Mesendoderm (in vitro differentiated cells): ENCODE results near the gene PLCB1.

Source experiments
- DNase-seq: peaks from one replicate; pipeline ENCODE4 v3.0.0; 2013
- H2AK5ac ChIP-seq: 2 replicates; pipeline ENCODE4 v1.6.1; 2013; ENCODE audit warnings: low read length, inconsistent platforms
- H2BK120ac ChIP-seq: 2 replicates; pipeline ENCODE4 v1.6.1; 2013; ENCODE audit warnings: low read depth, mild to moderate bottlenecking, low read length, moderate library complexity, mixed read lengths
- H2BK15ac ChIP-seq: replicated peaks from 2 replicates; pipeline ENCODE4 v1.6.1; 2013; ENCODE audit warnings: low read depth, mild to moderate bottlenecking, moderate library complexity
- H2BK5ac ChIP-seq: 2 replicates; pipeline ENCODE4 v1.6.1; 2013; ENCODE audit warnings: low read length, inconsistent platforms
- H3K18ac ChIP-seq: 2 replicates; pipeline ENCODE4 v1.6.1; 2013; ENCODE audit warnings: mild to moderate bottlenecking, low read length, mixed read lengths
- H3K23ac ChIP-seq: one replicate; pipeline ENCODE4 v1.6.1; 2013; ENCODE audit warnings: low read length
- H3K27ac ChIP-seq: 2 replicates; pipeline ENCODE4 v1.5.1; 2013; ENCODE audit warnings: low read depth, mild to moderate bottlenecking, inconsistent platforms, low read length, moderate library complexity
- H3K27me3 ChIP-seq: 2 replicates; pipeline ENCODE4 v1.6.1; 2013; ENCODE audit warnings: low read length, control low read depth, mild to moderate bottlenecking, inconsistent platforms; ENCODE audit not compliant: insufficient read depth, poor library complexity
- H3K36me3 ChIP-seq: 2 replicates; pipeline ENCODE4 v1.6.1; 2013; ENCODE audit warnings: low read length, inconsistent platforms; ENCODE audit not compliant: control insufficient read depth, insufficient read depth
- H3K4ac ChIP-seq: one replicate; pipeline ENCODE4 v1.6.1; 2013; ENCODE audit warnings: low read depth, mild to moderate bottlenecking, low read length, moderate library complexity
- H3K4me1 ChIP-seq: 2 replicates; pipeline ENCODE4 v1.6.1; 2013; ENCODE audit warnings: low read depth, low read length, inconsistent platforms; ENCODE audit not compliant: control insufficient read depth
- H3K4me2 ChIP-seq: 2 replicates; pipeline ENCODE4 v1.6.1; 2013; ENCODE audit warnings: low read length
- H3K4me3 ChIP-seq: 2 replicates; pipeline ENCODE4 v1.5.1; 2013; ENCODE audit warnings: mild to moderate bottlenecking, low read length
- H3K56ac ChIP-seq: one replicate; pipeline ENCODE4 v1.6.1; 2013; ENCODE audit warnings: low read length
- H3K79me1 ChIP-seq: 2 replicates; pipeline ENCODE4 v1.6.1; 2013; ENCODE audit warnings: low read length, inconsistent platforms
- H3K79me2 ChIP-seq: 2 replicates; pipeline ENCODE4 v1.6.1; 2013; ENCODE audit warnings: mild to moderate bottlenecking, low read length; ENCODE audit not compliant: control insufficient read depth, insufficient read depth
- H3K9ac ChIP-seq: 2 replicates; pipeline ENCODE4 v1.6.1; 2013; ENCODE audit warnings: low read length, inconsistent platforms
- H4K5ac ChIP-seq: one replicate; pipeline ENCODE4 v1.6.1; 2013; ENCODE audit warnings: low read length
- H4K8ac ChIP-seq: one replicate; pipeline ENCODE4 v1.6.1; 2013; ENCODE audit warnings: low read depth, mild to moderate bottlenecking, control low read depth, low read length, moderate library complexity
- WGBS: extraction: QIAGEN DNeasy Blood & Tissue Kit; methylation state at CpG from one replicate; pipeline ENCODE4 v1.1.7; 2013; ENCODE audit warnings: low lambda C conversion rate, missing lambda C conversion rate; ENCODE audit not compliant: insufficient coverage; ENCODE audit errors: extremely low coverage; 5-methylcytosine and 5-hydroxymethylcytosine counted together

The PLCB1 gene

DNA sequence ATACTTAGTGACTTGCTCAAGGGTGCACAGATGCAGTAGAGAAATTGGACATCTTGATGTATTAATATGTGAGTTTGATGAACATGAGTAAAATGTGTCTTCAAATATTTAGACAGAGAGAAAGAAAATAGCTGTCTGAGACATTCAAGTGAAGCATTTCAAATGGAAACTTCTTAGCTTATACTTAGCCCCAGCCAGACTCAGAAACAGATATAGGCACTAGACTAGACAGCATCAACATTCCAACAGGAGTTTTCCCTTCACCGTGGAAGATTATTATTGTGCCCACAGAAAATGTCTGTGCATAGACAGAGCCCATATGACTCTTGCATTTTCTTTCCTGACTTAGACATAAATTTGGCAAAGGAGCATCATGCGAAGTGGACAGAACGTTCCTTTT lies 443.0 kb downstream of the PLCB1 start:
- Histone ChIP-seq H3K79me1 (no peaks in the 10 kb centered on the region), H3K9ac (no peak overlapping the region), H3K4me2 (no peak overlapping the region), H2AK5ac (no peak overlapping the region), H3K56ac (no peak overlapping the region), H4K5ac (no peak overlapping the region), H3K18ac (no peak overlapping the region), H3K27me3 (no peaks in the 10 kb centered on the region), H2BK15ac (no peak overlapping the region), H3K4ac (no peak overlapping the region), H3K36me3 (no peaks in the 10 kb centered on the region), H4K8ac (no peak overlapping the region), H2BK120ac (no peak overlapping the region), H3K4me1 (no peaks in the 10 kb centered on the region), H3K79me2 (no peaks in the 10 kb centered on the region), H3K4me3 (no peak overlapping the region), H3K27ac (no peak overlapping the region), H3K23ac (no peak overlapping the region), H2BK5ac (no peak overlapping the region)
- DNase-seq, result no peak
- no CpG with 5 or more reads among the region's 3 CpGs for WGBS

DNA sequence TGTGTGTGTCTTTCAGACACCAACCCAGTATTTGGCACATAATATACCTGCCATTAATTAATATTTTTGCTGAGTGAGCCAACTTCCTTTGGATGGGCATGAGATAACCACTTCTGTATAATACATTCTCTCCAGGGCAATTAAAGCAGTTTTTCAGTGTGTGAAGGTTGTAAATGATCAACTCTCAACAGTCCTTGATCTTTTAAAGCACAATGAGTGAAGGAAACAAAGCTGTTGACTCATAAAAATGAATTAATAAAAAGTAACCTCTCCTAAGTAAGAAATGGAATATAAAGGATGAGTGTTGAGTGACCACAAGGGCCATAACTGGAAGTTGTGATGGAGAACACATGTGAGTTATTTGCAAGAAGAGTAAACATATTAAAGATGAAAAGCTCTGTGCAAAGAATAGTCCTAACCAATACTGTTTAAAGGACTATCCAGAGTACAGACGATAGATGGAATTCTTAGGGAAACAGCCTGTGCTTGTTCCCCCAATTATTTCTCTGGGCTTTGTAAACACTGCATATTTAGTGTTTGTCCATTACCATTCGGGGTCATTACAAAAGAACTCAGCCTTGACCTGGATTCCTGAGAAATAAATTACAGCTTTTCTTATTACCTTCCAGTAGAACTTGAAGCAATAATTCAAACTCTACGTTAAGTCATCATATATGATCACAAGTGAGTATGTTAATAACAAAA lies 446.2 kb downstream of the PLCB1 start:
- H3K27me3 ChIP-seq, result no peaks in the 10 kb centered on the region
- no peak overlapping the region for H4K8ac ChIP-seq
- no peaks in the 10 kb centered on the region for H3K4me1 ChIP-seq
- H3K9ac ChIP-seq, result no peak overlapping the region
- no peak overlapping the region for H2BK5ac ChIP-seq
- H2BK15ac ChIP-seq, result no peak overlapping the region
- H2BK120ac ChIP-seq, result no peak overlapping the region
- H3K23ac ChIP-seq, result no peak overlapping the region
- no peak overlapping the region for H4K5ac ChIP-seq
- H2AK5ac ChIP-seq, result no peak overlapping the region
- H3K56ac ChIP-seq, result no peak overlapping the region
- no peaks in the 10 kb centered on the region for H3K79me2 ChIP-seq
- no peaks in the 10 kb centered on the region for H3K79me1 ChIP-seq
- H3K36me3 ChIP-seq, result no peaks in the 10 kb centered on the region
- DNase-seq, result no peak
- no CpG with 5 or more reads among the region's 3 CpGs for WGBS
- H3K27ac ChIP-seq, result no peak overlapping the region
- no peak overlapping the region for H3K4me2 ChIP-seq
- no peak overlapping the region for H3K4me3 ChIP-seq
- no peak overlapping the region for H3K18ac ChIP-seq
- H3K4ac ChIP-seq, result no peak overlapping the region

DNA sequence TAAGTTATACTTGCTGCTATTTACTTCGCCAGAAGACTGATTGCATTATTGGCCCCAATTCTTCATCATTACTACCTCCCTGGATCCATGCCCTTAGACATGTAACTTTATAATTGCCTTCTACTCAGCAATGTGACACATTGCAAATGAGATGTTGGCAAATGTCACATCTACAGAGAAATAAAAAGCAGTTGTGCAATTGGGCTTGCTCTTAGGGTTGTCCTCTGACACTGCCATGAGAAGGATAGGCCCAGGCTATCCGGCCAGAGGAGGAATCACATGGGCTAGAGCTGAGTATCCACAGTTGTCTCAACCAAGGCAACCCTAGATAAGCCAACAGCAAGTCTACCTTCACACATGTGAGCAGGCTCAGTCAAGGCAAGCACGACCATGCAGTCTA lies 447.0 kb downstream of the PLCB1 start:
- H4K8ac ChIP-seq, result no peak overlapping the region
- H4K5ac ChIP-seq, result no peak overlapping the region
- no peak overlapping the region for H3K4me3 ChIP-seq
- no peak overlapping the region for H2BK15ac ChIP-seq
- no peak overlapping the region for H2BK5ac ChIP-seq
- H3K36me3 ChIP-seq, result no peaks in the 10 kb centered on the region
- no peak overlapping the region for H2BK120ac ChIP-seq
- no CpG with 5 or more reads among the region's 3 CpGs for WGBS
- no peaks in the 10 kb centered on the region for H3K79me2 ChIP-seq
- no peak overlapping the region for H3K56ac ChIP-seq
- H3K4ac ChIP-seq, result no peak overlapping the region
- DNase-seq, result no peak
- H3K18ac ChIP-seq, result no peak overlapping the region
- no peak overlapping the region for H2AK5ac ChIP-seq
- no peak overlapping the region for H3K9ac ChIP-seq
- no peaks in the 10 kb centered on the region for H3K79me1 ChIP-seq
- no peaks in the 10 kb centered on the region for H3K27me3 ChIP-seq
- H3K4me1 ChIP-seq, result no peaks in the 10 kb centered on the region
- no peak overlapping the region for H3K27ac ChIP-seq
- no peak overlapping the region for H3K4me2 ChIP-seq
- H3K23ac ChIP-seq, result no peak overlapping the region

DNA sequence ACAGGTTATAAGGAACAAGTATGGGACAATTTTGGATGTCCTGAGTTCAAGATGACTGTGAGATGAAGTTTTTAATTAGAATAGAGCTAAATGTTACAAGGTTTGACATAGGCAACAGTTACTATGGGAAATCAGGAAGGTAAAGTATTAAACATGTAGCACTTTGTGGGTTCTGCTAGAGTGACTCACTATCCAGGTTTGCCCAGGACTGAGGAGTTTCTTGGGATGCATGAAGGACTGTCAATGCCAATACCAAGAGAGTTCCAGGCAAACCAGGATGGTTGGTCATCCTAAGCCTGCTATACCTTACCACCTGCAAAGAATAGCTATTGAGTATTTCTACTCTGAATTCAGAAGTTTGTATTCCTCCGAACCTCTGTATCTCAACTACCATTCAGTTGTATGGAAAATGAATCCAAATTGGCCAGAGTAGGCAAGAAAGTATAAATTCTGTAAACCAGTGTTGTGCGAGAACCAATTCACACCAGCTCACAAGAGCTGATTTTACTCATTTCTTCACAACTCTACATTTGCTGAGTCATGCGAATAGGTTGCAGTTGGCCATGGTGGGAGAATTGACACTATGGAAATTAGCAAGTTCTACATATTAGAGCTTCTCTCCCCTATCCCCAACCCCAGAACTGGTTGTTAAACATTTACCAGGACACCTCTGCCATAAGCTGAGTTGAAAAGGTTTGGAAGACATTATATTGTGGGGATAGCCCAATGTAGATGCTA lies 449.5 kb downstream of the PLCB1 start:
- Histone ChIP-seq H3K79me2 (no peaks in the 10 kb centered on the region), H3K56ac (no peak overlapping the region), H2AK5ac (no peak overlapping the region), H2BK5ac (no peak overlapping the region), H3K18ac (no peak overlapping the region), H3K4ac (no peak overlapping the region), H3K27ac (no peak overlapping the region), H2BK15ac (no peak overlapping the region), H3K36me3 (no peaks in the 10 kb centered on the region), H3K79me1 (no peaks in the 10 kb centered on the region), H3K4me2 (no peak overlapping the region), H3K23ac (no peak overlapping the region), H3K9ac (no peak overlapping the region), H3K27me3 (no peaks in the 10 kb centered on the region), H3K4me3 (no peak overlapping the region), H4K8ac (no peak overlapping the region), H3K4me1 (no peaks in the 10 kb centered on the region), H2BK120ac (no peak overlapping the region), H4K5ac (no peak overlapping the region)
- no peak for DNase-seq
- WGBS, result no CpG with 5 or more reads among the region's 3 CpGs

DNA sequence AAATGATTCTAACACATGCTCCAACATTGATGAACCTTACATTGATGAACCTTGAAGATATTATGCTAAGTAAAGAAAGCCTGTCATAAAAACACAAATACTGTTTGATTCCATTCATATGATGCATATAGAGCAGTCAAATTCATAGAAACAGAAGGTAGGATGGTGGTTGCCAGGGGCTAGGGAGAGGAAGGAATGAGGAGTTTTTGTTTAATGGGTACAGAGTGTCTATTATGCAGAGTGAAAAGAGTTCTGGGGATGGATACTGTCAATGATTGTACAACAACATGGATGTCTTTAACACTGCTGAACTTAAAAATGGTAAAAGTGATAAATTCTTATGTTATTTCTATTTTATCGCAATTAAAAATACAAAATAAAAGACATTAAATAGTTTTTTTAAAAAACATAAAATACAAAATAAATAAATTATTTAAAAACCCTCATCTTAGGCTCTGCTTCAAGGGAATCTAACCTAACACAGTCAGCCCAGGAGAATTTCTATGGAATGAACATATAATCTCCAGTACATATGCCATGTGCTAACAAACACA lies 451.0 kb downstream of the PLCB1 start:
- Histone ChIP-seq H3K79me2 (no peaks in the 10 kb centered on the region), H2BK15ac (no peak overlapping the region), H3K23ac (no peak overlapping the region), H2AK5ac (no peak overlapping the region), H3K4me3 (no peak overlapping the region), H3K56ac (no peak overlapping the region), H3K4me2 (no peak overlapping the region), H3K27me3 (no peaks in the 10 kb centered on the region), H3K9ac (no peak overlapping the region), H3K27ac (no peak overlapping the region), H3K4me1 (no peaks in the 10 kb centered on the region), H3K79me1 (no peaks in the 10 kb centered on the region), H3K18ac (no peak overlapping the region), H4K5ac (no peak overlapping the region), H2BK120ac (no peak overlapping the region), H3K4ac (no peak overlapping the region), H4K8ac (no peak overlapping the region), H2BK5ac (no peak overlapping the region), H3K36me3 (no peaks in the 10 kb centered on the region)
- no peak for DNase-seq
- no CpG with 5 or more reads among the region's 1 CpG for WGBS
